ENCODE results near the gene RMDN2. TPM values are rescaled to one million over a fixed set of nuclear protein-coding genes. Genes with fewer than 3 reads are reported as not detected.

The RMDN2 gene
- total and polyA plus RNA-seq, 9 of the 15 experiments (the other 6 are each of a cell fraction or from before 2014, with no cell fraction given): 1.5 to 4.3 (median 2.3) TPM

DNA sequence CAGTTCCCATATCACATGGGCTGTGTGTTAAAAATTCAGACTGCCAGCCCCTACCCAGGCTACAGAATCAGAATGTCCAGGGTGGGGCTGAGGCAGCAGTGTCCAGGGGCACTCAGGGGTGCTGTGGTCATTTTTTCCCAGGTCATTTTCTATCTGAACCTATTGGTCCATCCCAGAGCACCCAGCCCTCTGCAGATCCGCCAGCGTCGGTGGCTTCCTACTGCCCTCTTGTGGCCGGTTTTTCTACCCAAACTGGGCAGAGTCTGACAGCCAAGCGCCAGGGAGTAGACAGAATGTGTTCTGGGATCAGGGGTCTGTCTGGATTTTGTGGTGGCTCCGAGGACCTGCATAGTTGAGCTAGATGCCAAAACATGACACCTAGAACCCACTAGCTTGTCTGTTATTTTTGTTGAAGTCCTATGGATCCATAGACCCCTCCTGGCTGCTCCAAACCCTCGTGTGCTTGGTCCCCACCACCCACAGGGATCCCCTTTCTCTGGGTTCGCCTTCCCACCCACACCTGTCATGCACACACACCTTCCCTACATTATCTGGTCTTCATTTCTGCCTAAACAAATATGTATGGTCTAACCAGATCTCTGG lies 34.1 kb upstream of the RMDN2 start:
- Histone ChIP-seq H3K4me3 (no peak overlapping the region), H3K9me3 (replicated peaks; ENCODE audit: control insufficient read depth, insufficient read depth, low read depth, low read length) (no peaks in the 10 kb centered on the region), H3K27me3 (ENCODE audit: control insufficient read depth in 2 of 2, insufficient read depth in 2 of 2, low read length in 2 of 2) (peaks cover 0 to 9% of the 10 kb centered on the region in 2 experiments; a peak in 2 of 5 replicates), H4K20me1 (replicated peaks; ENCODE audit: control insufficient read depth, insufficient read depth, low read length) (0 out of 2 replicates have a peak, but pooled peaks cover 3% of the 10 kb centered on the region), H3K9me1 (ENCODE audit: control insufficient read depth, insufficient read depth, low read length) (no peaks in the 10 kb centered on the region), H3K9ac (ENCODE audit: insufficient read depth in 1 of 2, low read depth in 2 of 2, low read length in 2 of 2) (no peak overlapping the region), H3K27ac (ENCODE audit: extremely low read depth, low read depth, low read length) (no peak overlapping the region), H3K4me2 (ENCODE audit: insufficient read depth, low read length) (no peak overlapping the region), H2AFZ (ENCODE audit: low read depth, low read length) (no peak overlapping the region), H3K79me2 (ENCODE audit: control insufficient read depth, insufficient read depth, low read length) (no peaks in the 10 kb centered on the region), H3K4me1 (replicated peaks in 1 of 2; ENCODE audit: control insufficient read depth in 2 of 2, insufficient read depth in 2 of 2, low read length in 2 of 2) (no peaks in the 10 kb centered on the region), H3K36me3 (ENCODE audit: control insufficient read depth, insufficient read depth, low read length) (no peaks in the 10 kb centered on the region)
- intact Hi-C loops (cut with micrococcal nuclease): loop anchor here (1.0 to 2.0 kb wide), 2 partner anchors 384 to 495 kb away; no protein-coding TSS in a partner anchor
- DNase-seq (ENCODE audit: extremely low read depth in 1 of 4, low spot score in 3 of 4): peak; percentile 65 to 76 (median 70)
- peak; percentile 84 for FAIRE-seq
- WGBS (ENCODE audit: insufficient coverage, low coverage, missing lambda C conversion rate): 0% methylated on average over 8 of the region's 8 CpGs
- in situ Hi-C loops (cut with MboI): loop anchor here (25.0 kb wide), 1 partner anchor 1104 kb away; no protein-coding TSS in a partner anchor
- no TSS peak for BruUV-seq (replicated peaks)
- ChIA-PET POLR2A (no interaction called here), CTCF (ENCODE audit: low intra/inter-chr PET ratio) (interaction anchor here (0.7 to 2.0 kb wide), 4 partner anchors 79 to 495 kb away, joined by 3 to 14 read pairs (median 3); no protein-coding TSS in a partner anchor)
- peak; percentile 100 for ATAC-seq
- TF ChIP-seq, protein P1, sequence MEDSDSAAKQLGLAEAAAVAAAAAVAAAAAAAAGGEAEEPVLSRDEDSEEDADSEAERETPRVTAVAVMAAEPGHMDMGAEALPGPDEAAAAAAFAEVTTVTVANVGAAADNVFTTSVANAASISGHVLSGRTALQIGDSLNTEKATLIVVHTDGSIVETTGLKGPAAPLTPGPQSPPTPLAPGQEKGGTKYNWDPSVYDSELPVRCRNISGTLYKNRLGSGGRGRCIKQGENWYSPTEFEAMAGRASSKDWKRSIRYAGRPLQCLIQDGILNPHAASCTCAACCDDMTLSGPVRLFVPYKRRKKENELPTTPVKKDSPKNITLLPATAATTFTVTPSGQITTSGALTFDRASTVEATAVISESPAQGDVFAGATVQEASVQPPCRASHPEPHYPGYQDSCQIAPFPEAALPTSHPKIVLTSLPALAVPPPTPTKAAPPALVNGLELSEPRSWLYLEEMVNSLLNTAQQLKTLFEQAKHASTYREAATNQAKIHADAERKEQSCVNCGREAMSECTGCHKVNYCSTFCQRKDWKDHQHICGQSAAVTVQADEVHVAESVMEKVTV (CRISPR knock-in tag; IDR thresholded peaks at IDR 0.05): 0 out of 2 replicates have a peak, but pooled peaks have one; percentile 43
- TF ChIP-seq, protein P2, sequence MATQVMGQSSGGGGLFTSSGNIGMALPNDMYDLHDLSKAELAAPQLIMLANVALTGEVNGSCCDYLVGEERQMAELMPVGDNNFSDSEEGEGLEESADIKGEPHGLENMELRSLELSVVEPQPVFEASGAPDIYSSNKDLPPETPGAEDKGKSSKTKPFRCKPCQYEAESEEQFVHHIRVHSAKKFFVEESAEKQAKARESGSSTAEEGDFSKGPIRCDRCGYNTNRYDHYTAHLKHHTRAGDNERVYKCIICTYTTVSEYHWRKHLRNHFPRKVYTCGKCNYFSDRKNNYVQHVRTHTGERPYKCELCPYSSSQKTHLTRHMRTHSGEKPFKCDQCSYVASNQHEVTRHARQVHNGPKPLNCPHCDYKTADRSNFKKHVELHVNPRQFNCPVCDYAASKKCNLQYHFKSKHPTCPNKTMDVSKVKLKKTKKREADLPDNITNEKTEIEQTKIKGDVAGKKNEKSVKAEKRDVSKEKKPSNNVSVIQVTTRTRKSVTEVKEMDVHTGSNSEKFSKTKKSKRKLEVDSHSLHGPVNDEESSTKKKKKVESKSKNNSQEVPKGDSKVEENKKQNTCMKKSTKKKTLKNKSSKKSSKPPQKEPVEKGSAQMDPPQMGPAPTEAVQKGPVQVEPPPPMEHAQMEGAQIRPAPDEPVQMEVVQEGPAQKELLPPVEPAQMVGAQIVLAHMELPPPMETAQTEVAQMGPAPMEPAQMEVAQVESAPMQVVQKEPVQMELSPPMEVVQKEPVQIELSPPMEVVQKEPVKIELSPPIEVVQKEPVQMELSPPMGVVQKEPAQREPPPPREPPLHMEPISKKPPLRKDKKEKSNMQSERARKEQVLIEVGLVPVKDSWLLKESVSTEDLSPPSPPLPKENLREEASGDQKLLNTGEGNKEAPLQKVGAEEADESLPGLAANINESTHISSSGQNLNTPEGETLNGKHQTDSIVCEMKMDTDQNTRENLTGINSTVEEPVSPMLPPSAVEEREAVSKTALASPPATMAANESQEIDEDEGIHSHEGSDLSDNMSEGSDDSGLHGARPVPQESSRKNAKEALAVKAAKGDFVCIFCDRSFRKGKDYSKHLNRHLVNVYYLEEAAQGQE (IDR thresholded peaks at IDR 0.05; ENCODE audit: borderline replicate concordance): 0 out of 2 replicates have a peak, but pooled peaks have one; percentile 34
- TF ChIP-seq, protein P2 (CRISPR knock-in tag; IDR thresholded peaks at IDR 0.05; ENCODE audit: low read depth): no peak
- peak; percentile 72 for TF ChIP-seq SMC3 (conservative IDR thresholded peaks at IDR 0.05; ENCODE audit: insufficient read depth, low read depth, low read length)
- 0 out of 2 replicates have a peak, but pooled peaks have one; percentile 40 for TF ChIP-seq XRCC5 (IDR thresholded peaks at IDR 0.05; ENCODE audit: low read depth, low read length)
- TF ChIP-seq CREM (IDR thresholded peaks at IDR 0.05; ENCODE audit: low read depth): 0 out of 2 replicates have a peak, but pooled peaks have one; percentile 41
- TF ChIP-seq, protein P3, sequence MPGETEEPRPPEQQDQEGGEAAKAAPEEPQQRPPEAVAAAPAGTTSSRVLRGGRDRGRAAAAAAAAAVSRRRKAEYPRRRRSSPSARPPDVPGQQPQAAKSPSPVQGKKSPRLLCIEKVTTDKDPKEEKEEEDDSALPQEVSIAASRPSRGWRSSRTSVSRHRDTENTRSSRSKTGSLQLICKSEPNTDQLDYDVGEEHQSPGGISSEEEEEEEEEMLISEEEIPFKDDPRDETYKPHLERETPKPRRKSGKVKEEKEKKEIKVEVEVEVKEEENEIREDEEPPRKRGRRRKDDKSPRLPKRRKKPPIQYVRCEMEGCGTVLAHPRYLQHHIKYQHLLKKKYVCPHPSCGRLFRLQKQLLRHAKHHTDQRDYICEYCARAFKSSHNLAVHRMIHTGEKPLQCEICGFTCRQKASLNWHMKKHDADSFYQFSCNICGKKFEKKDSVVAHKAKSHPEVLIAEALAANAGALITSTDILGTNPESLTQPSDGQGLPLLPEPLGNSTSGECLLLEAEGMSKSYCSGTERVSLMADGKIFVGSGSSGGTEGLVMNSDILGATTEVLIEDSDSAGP (CRISPR knock-in tag; IDR thresholded peaks at IDR 0.05): no peak

Measured in K562 (cell line).